ENCODE measurements around the gene KCNF1. TPM values are rescaled to one million over a fixed set of nuclear protein-coding genes. Genes with fewer than 3 reads are reported as not detected.

The KCNF1 gene
- total and polyA plus RNA-seq, 3 experiments from 2014 or later, result not detected

DNA sequence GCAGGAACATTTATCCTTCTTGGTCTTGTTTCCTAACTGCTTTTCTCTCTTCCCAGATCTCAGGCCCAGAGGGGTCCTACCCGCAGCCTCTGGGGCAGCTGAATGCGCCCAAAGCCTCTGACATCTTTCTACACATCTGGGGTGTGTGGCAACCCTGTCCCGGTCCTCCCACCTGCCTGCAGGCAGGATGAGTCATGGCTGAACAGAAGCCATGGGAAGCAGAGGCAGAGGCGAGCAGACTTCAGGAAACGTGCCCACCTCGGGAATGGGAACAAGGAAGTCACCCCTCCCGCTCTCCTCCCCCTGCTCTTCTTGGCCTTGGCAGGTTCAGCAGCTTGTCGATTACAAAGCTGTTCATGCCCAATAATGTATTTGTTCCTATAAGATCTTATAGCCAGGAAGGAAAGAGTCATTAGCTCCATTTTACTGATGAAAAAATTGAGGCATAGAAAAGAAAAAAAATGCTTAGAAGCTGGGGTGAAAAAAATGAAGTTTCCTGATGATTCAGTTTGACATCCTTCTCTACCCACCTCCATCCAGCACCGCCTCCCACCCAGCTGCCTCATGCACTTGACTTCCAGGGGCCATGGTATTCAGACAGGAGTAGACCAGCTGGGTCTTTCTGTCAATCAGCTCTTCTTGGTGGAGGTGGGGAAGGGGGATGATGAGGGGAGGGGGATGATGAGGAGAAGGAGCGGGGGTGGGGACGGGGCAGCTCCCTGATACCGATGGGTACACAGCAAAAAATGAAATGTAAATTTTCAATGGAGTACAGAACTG lies 10.4 kb upstream of the KCNF1 start:
- Histone ChIP-seq H3K4me3 (ENCODE audit: low read length) (no peak overlapping the region), H3K9me3 (ENCODE audit: low read length) (no peaks in the 10 kb centered on the region), H3K36me3 (ENCODE audit: insufficient read depth, low read length) (no peaks in the 10 kb centered on the region), H3K27me3 (ENCODE audit: insufficient read depth, low read length, poor library complexity, severe bottlenecking) (no peaks in the 10 kb centered on the region), H3K27ac (ENCODE audit: low read depth, low read length) (no peak overlapping the region), H3K4me1 (ENCODE audit: insufficient read depth, low read length) (no peaks in the 10 kb centered on the region)
- POLR2A ChIA-PET, result no interaction called here
- DNase-seq, result no peak
- H3K27ac Mint-ChIP-seq, result no peak overlapping the region
- H3K4me1 Mint-ChIP-seq, result no peaks in the 10 kb centered on the region
- H3K27me3 Mint-ChIP-seq, result peaks cover 2 to 14% of the 10 kb centered on the region in 2 donors
- H3K9me3 Mint-ChIP-seq, result peaks cover 0 to 9% (median 0%) of the 10 kb centered on the region in 5 donors
- no peak overlapping the region for H3K4me3 Mint-ChIP-seq
- H3K36me3 Mint-ChIP-seq, result no peaks in the 10 kb centered on the region
- CTCF ChIA-PET, result interaction anchor here (1.5 to 2.8 kb wide), 2 partner anchors 54 to 69 kb away, joined by 3 to 16 read pairs; no protein-coding TSS in a partner anchor

GRCh38 chr2:10903861-10904210 lies 7.9 kb upstream of the KCNF1 start:
- ChIA-PET CTCF (interaction anchor here (0.8 kb wide), 1 partner anchor 69 kb away, joined by 4 read pairs; no protein-coding TSS in a partner anchor), POLR2A (no interaction called here)
- Histone ChIP-seq H3K9me3 (ENCODE audit: low read length) (no peaks in the 10 kb centered on the region), H3K27me3 (ENCODE audit: insufficient read depth, low read length, poor library complexity, severe bottlenecking) (no peaks in the 10 kb centered on the region), H3K36me3 (ENCODE audit: insufficient read depth, low read length) (no peaks in the 10 kb centered on the region), H3K27ac (ENCODE audit: low read depth, low read length) (no peak overlapping the region), H3K4me1 (ENCODE audit: insufficient read depth, low read length) (no peaks in the 10 kb centered on the region), H3K4me3 (ENCODE audit: low read length) (no peak overlapping the region)
- no peak for DNase-seq
- H3K36me3 Mint-ChIP-seq, result no peaks in the 10 kb centered on the region
- H3K27me3 Mint-ChIP-seq, result peaks cover 3 to 9% of the 10 kb centered on the region in 2 donors
- H3K9me3 Mint-ChIP-seq, result peaks cover 0 to 9% (median 0%) of the 10 kb centered on the region in 5 donors
- H3K27ac Mint-ChIP-seq, result no peak overlapping the region
- H3K4me1 Mint-ChIP-seq, result no peaks in the 10 kb centered on the region
- H3K4me3 Mint-ChIP-seq, result no peak overlapping the region

- H3K4me1 Mint-ChIP-seq, result no peaks in the 10 kb centered on the region
- H3K4me3 Mint-ChIP-seq, result no peak overlapping the region
- Histone ChIP-seq H3K9me3 (ENCODE audit: low read length) (no peaks in the 10 kb centered on the region), H3K27me3 (ENCODE audit: insufficient read depth, low read length, poor library complexity, severe bottlenecking) (no peaks in the 10 kb centered on the region), H3K4me3 (ENCODE audit: low read length) (no peak overlapping the region), H3K36me3 (ENCODE audit: insufficient read depth, low read length) (no peaks in the 10 kb centered on the region), H3K4me1 (ENCODE audit: insufficient read depth, low read length) (no peaks in the 10 kb centered on the region), H3K27ac (ENCODE audit: low read depth, low read length) (no peak overlapping the region)
- ChIA-PET POLR2A (no interaction called here), CTCF (interaction anchor here (0.8 kb wide), 1 partner anchor 70 kb away, joined by 4 read pairs; no protein-coding TSS in a partner anchor)
- peaks cover 5 to 10% of the 10 kb centered on the region in 2 donors for H3K27me3 Mint-ChIP-seq
- H3K36me3 Mint-ChIP-seq, result no peaks in the 10 kb centered on the region
- H3K27ac Mint-ChIP-seq, result no peak overlapping the region
- DNase-seq, result no peak
- peaks cover 0 to 9% (median 0%) of the 10 kb centered on the region in 5 donors for H3K9me3 Mint-ChIP-seq
Observed at GRCh38 chr2:10904455-10904854, 7.3 kb upstream of the KCNF1 start.

DNA sequence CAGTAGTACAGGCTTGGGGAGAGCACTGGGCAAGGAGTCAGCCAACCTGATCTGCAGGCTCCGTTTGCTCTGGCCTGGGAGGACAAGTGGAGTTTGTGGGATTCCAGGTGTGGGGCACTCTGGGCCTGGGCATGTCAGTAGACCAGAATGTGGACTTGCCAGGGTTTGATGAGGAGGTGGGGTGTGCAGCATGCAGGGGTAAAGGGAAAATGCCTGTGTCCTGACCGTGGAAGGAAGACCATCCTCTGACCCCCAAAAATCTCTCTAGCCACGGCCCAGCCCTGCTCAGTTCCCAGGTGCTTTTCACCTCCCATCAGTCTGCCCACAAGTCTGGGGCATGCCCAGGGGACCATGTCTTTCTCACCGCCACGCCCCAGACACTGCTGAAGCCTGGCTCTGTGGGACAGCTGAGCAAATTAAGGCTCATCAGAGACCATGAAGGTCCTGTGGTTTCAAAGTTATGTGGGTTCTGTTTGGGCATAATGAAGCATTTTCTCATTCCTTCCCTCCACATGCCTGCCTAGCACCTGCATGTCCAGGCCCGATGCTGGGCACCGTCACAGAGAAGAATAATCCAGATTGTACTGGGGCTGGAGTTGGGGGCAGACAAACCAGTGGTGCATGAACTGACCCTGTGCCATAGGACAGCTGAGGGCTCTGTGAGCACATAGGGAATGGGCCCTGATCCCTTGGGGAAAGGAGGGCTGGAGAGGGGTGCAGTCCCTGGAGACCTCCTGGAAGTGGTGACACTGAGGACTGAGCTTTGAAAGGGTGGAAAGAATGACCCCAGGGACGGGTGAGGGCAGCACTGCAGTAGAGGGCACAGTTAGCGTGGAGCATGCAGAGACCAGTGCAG lies 6.5 kb upstream of the KCNF1 start:
- H3K27ac ChIP-seq (ENCODE audit: low read depth, low read length), result no peak overlapping the region
- ChIA-PET POLR2A (no interaction called here), CTCF (no interaction called here)
- Mint-ChIP-seq H3K4me3 (no peak overlapping the region), H3K27me3 (peaks cover 5 to 15% of the 10 kb centered on the region in 2 donors), H3K27ac (peak overlapping the region in 2 of 8 donors; percentile 39 to 79), H3K9me3 (peaks cover 0 to 9% (median 0%) of the 10 kb centered on the region in 5 donors), H3K4me1 (no peaks in the 10 kb centered on the region), H3K36me3 (no peaks in the 10 kb centered on the region)
- no peak for DNase-seq
- H3K36me3 ChIP-seq (ENCODE audit: insufficient read depth, low read length), result no peaks in the 10 kb centered on the region
- no peaks in the 10 kb centered on the region for H3K9me3 ChIP-seq (ENCODE audit: low read length)
- no peak overlapping the region for H3K4me3 ChIP-seq (ENCODE audit: low read length)
- no peaks in the 10 kb centered on the region for H3K4me1 ChIP-seq (ENCODE audit: insufficient read depth, low read length)
- H3K27me3 ChIP-seq (ENCODE audit: insufficient read depth, low read length, poor library complexity, severe bottlenecking), result no peaks in the 10 kb centered on the region

DNA sequence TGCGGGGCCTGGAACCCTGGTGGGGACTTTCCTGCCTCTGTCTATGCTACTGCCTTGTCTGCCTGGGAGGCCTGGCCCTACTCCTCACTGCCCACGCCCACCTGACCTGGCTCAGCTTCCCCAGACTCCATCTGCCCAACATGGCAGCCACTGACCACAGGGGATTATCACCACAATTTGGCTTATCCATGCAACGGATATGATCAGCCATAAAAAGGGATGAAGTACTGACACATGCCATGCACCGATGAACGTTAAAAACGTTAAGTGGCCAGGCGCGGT lies 5.9 kb upstream of the KCNF1 start:
- no peaks in the 10 kb centered on the region for H3K27me3 ChIP-seq (ENCODE audit: insufficient read depth, low read length, poor library complexity, severe bottlenecking)
- no peak overlapping the region for H3K27ac ChIP-seq (ENCODE audit: low read depth, low read length)
- H3K4me3 ChIP-seq (ENCODE audit: low read length), result no peak overlapping the region
- no peaks in the 10 kb centered on the region for H3K9me3 ChIP-seq (ENCODE audit: low read length)
- Mint-ChIP-seq H3K36me3 (no peaks in the 10 kb centered on the region), H3K9me3 (peaks cover 0 to 9% (median 0%) of the 10 kb centered on the region in 5 donors), H3K4me3 (no peak overlapping the region), H3K27me3 (peaks cover 9 to 16% of the 10 kb centered on the region in 2 donors), H3K27ac (no peak overlapping the region), H3K4me1 (peaks cover 0 to under 1% (median 0%) of the 10 kb centered on the region in 3 donors)
- ChIA-PET POLR2A (no interaction called here), CTCF (no interaction called here)
- H3K4me1 ChIP-seq (ENCODE audit: insufficient read depth, low read length), result no peaks in the 10 kb centered on the region
- DNase-seq, result no peak
- H3K36me3 ChIP-seq (ENCODE audit: insufficient read depth, low read length), result no peaks in the 10 kb centered on the region

GRCh38 chr2:10906926-10907625 lies 4.7 kb upstream of the KCNF1 start:
- no peak overlapping the region for H3K27ac ChIP-seq (ENCODE audit: low read depth, low read length)
- H3K9me3 ChIP-seq (ENCODE audit: low read length), result no peaks in the 10 kb centered on the region
- peaks cover 10 to 21% of the 10 kb centered on the region in 2 donors for H3K27me3 Mint-ChIP-seq
- DNase-seq, result no peak
- peaks cover 0 to 9% (median 0%) of the 10 kb centered on the region in 5 donors for H3K9me3 Mint-ChIP-seq
- H3K4me1 ChIP-seq (ENCODE audit: insufficient read depth, low read length), result no peaks in the 10 kb centered on the region
- no peaks in the 10 kb centered on the region for H3K36me3 Mint-ChIP-seq
- ChIA-PET POLR2A (no interaction called here), CTCF (no interaction called here)
- peaks cover 0 to 4% (median 0%) of the 10 kb centered on the region in 3 donors for H3K4me1 Mint-ChIP-seq
- peak overlapping the region in 1 of 8 donors; percentile 77 for H3K27ac Mint-ChIP-seq
- no peak overlapping the region for H3K4me3 ChIP-seq (ENCODE audit: low read length)
- no peaks in the 10 kb centered on the region for H3K36me3 ChIP-seq (ENCODE audit: insufficient read depth, low read length)
- H3K27me3 ChIP-seq (ENCODE audit: insufficient read depth, low read length, poor library complexity, severe bottlenecking), result no peaks in the 10 kb centered on the region
- H3K4me3 Mint-ChIP-seq, result no peak overlapping the region

DNA sequence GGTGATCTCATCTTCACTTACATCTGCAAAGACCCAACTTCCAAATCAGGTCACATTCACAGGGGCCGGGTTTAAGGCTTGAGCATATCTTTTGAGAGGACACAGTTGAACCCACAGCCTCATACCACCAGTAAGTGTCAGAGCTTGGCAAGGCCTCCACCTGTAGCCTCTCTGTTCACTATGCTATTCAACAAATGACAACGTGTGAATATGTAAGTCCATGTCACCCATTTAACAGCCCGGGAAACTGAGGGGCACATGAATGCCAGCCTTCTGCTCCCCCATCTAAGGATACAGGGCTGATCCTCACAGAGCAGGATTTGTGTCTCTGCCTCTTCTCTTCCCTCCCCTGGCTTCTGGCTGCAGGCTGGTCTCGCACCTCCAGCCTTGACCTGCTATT lies 3.5 kb upstream of the KCNF1 start:
- ChIA-PET CTCF (interaction anchor here (0.9 kb wide), 1 partner anchor 221 kb away, joined by 3 read pairs; no protein-coding TSS in a partner anchor), POLR2A (no interaction called here)
- H3K27me3 Mint-ChIP-seq, result peaks cover 12 to 30% of the 10 kb centered on the region in 2 donors
- no peak overlapping the region for H3K4me3 ChIP-seq (ENCODE audit: low read length)
- H3K4me1 ChIP-seq (ENCODE audit: insufficient read depth, low read length), result no peaks in the 10 kb centered on the region
- peaks cover 0 to 9% (median 0%) of the 10 kb centered on the region in 5 donors for H3K9me3 Mint-ChIP-seq
- no peak for DNase-seq
- H3K9me3 ChIP-seq (ENCODE audit: low read length), result no peaks in the 10 kb centered on the region
- peaks cover 0 to 7% (median 4%) of the 10 kb centered on the region in 3 donors for H3K4me1 Mint-ChIP-seq
- H3K36me3 ChIP-seq (ENCODE audit: insufficient read depth, low read length), result no peaks in the 10 kb centered on the region
- H3K27ac ChIP-seq (ENCODE audit: low read depth, low read length), result no peak overlapping the region
- peak overlapping the region in 1 of 8 donors; percentile 23 for H3K27ac Mint-ChIP-seq
- H3K4me3 Mint-ChIP-seq, result no peak overlapping the region
- no peaks in the 10 kb centered on the region for H3K36me3 Mint-ChIP-seq
- H3K27me3 ChIP-seq (ENCODE audit: insufficient read depth, low read length, poor library complexity, severe bottlenecking), result no peaks in the 10 kb centered on the region
